GM19328 (cell line): Measurements from ENCODE around the gene LMO4.

Experiments used
- ATAC-seq: cut with Tn5 transposase; IDR thresholded peaks from one replicate; pipeline ENCODE4 v1.9.1; 2021; ENCODE audit warnings: mild to moderate bottlenecking, moderate library complexity; ENCODE audit not compliant: unreplicated experiment

The LMO4 gene

GRCh38 chr1:87356591-87356990, 27.9 kb downstream of the LMO4 start:
- no peak for ATAC-seq

GRCh38 chr1:87358219-87358618, 29.5 kb downstream of the LMO4 start:
- ATAC-seq: no peak

GRCh38 chr1:87359586-87359985, 30.9 kb downstream of the LMO4 start:
- no peak for ATAC-seq

- no peak for ATAC-seq
These were observed 33.6 kb downstream of the LMO4 start for GRCh38 chr1:87362063-87362833.

- ATAC-seq: no peak
These were observed 34.2 kb downstream of the LMO4 start for GRCh38 chr1:87362834-87363426.

GRCh38 chr1:87367549-87367948, 38.9 kb downstream of the LMO4 start:
- no peak for ATAC-seq

GRCh38 chr1:87368907-87369306, 40.2 kb downstream of the LMO4 start:
- no peak for ATAC-seq

- ATAC-seq: no peak
These were observed 41.2 kb downstream of the LMO4 start for GRCh38 chr1:87369736-87370478.

GRCh38 chr1:87370544-87370943, 41.9 kb downstream of the LMO4 start:
- no peak for ATAC-seq

- ATAC-seq: no peak
These were observed 50.6 kb downstream of the LMO4 start for GRCh38 chr1:87379306-87379705.

- no peak for ATAC-seq
These were observed 57.6 kb downstream of the LMO4 start for GRCh38 chr1:87386217-87386790.

GRCh38 chr1:87388411-87388810, 59.7 kb downstream of the LMO4 start:
- no peak for ATAC-seq

GRCh38 chr1:87389011-87389410, 60.3 kb downstream of the LMO4 start:
- ATAC-seq: no peak

GRCh38 chr1:87389546-87389945, 60.9 kb downstream of the LMO4 start:
- no peak for ATAC-seq

- ATAC-seq: no peak
These were observed 63.8 kb downstream of the LMO4 start for GRCh38 chr1:87392248-87393192.

GRCh38 chr1:87393445-87394085, 64.9 kb downstream of the LMO4 start:
- no peak for ATAC-seq

GRCh38 chr1:87394513-87394912, 65.8 kb downstream of the LMO4 start:
- ATAC-seq: no peak

GRCh38 chr1:87394982-87395381, 66.3 kb downstream of the LMO4 start:
- no peak for ATAC-seq
